ENCODE results near the gene DDB1. TPM values are rescaled to one million over a fixed set of nuclear protein-coding genes. Genes with fewer than 3 reads are reported as not detected.

The DDB1 gene
- total RNA-seq, 1 experiment from 2014 or later = 284 TPM

- DNase-seq = no peak
- intact Hi-C loops (cut with micrococcal nuclease; ENCODE audit: unreplicated experiment) = no loop called here
- Mint-ChIP-seq H3K4me1 (ENCODE audit: low read depth, unreplicated experiment) (no peaks in the 10 kb centered on the region), H3K9me3 (ENCODE audit: unreplicated experiment) (no peaks in the 10 kb centered on the region), H3K36me3 (ENCODE audit: insufficient read depth, unreplicated experiment) (peaks cover 48% of the 10 kb centered on the region), H3K27me3 (ENCODE audit: insufficient read depth, unreplicated experiment) (no peaks in the 10 kb centered on the region), H3K4me3 (ENCODE audit: unreplicated experiment) (no peak overlapping the region), H3K27ac (ENCODE audit: unreplicated experiment) (no peak overlapping the region)
- no peak for TF ChIP-seq CTCF (IDR thresholded peaks at IDR 0.05; ENCODE audit: insufficient read depth in 1 of 2, low read depth in 1 of 2, low read length in 1 of 2, severe bottlenecking in 1 of 2, unreplicated experiment in 1 of 2)
- Histone ChIP-seq H3K9me3 (peaks cover 8% of the 10 kb centered on the region), H3K27me3 (replicated peaks; ENCODE audit: control insufficient read depth, insufficient read depth, low read length) (no peaks in the 10 kb centered on the region), H3K4me1 (peaks cover 12% of the 10 kb centered on the region), H3K36me3 (ENCODE audit: control insufficient read depth, insufficient read depth, low read length) (no peaks in the 10 kb centered on the region), H3K4me3 (ENCODE audit: low read depth, low read length) (no peak overlapping the region)
- BruUV-seq (replicated peaks) = no TSS peak
- POLR2A ChIA-PET = interaction anchor here (0.9 kb wide), 1 partner anchor 12 kb away, joined by 7 read pairs; no protein-coding TSS in a partner anchor
- CTCF ChIA-PET = no interaction called here
These were observed 39.9 kb upstream of the DDB1 start for GRCh38 chr11:61372659-61373420.

- no peak for DNase-seq
- H3K36me3 ChIP-seq (ENCODE audit: control insufficient read depth, insufficient read depth, low read length) = peaks cover 3% of the 10 kb centered on the region; the same call in 1 of the 2 replicates
- no TSS peak for BruUV-seq (replicated peaks)
- ChIA-PET CTCF (interaction anchor here (1.0 kb wide), 1 partner anchor 15 kb away, joined by 3 read pairs; no protein-coding TSS in a partner anchor), POLR2A (no interaction called here)
- H3K9me3 ChIP-seq = peaks cover 6% of the 10 kb centered on the region
- H3K4me1 ChIP-seq = no peaks in the 10 kb centered on the region
- TF ChIP-seq CTCF (IDR thresholded peaks at IDR 0.05; ENCODE audit: insufficient read depth in 1 of 2, low read depth in 1 of 2, low read length in 1 of 2, severe bottlenecking in 1 of 2, unreplicated experiment in 1 of 2) = no peak
- intact Hi-C loops (cut with micrococcal nuclease; ENCODE audit: unreplicated experiment) = no loop called here
- Mint-ChIP-seq H3K27me3 (ENCODE audit: insufficient read depth, unreplicated experiment) (no peaks in the 10 kb centered on the region), H3K4me3 (ENCODE audit: unreplicated experiment) (no peak overlapping the region), H3K9me3 (ENCODE audit: unreplicated experiment) (no peaks in the 10 kb centered on the region), H3K27ac (ENCODE audit: unreplicated experiment) (no peak overlapping the region), H3K36me3 (ENCODE audit: insufficient read depth, unreplicated experiment) (peaks cover 72% of the 10 kb centered on the region), H3K4me1 (ENCODE audit: low read depth, unreplicated experiment) (no peaks in the 10 kb centered on the region)
- H3K4me3 ChIP-seq (ENCODE audit: low read depth, low read length) = no peak overlapping the region
- H3K27me3 ChIP-seq (replicated peaks; ENCODE audit: control insufficient read depth, insufficient read depth, low read length) = no peaks in the 10 kb centered on the region
These were observed 37.6 kb upstream of the DDB1 start for GRCh38 chr11:61370349-61371005.

- Mint-ChIP-seq H3K4me3 (ENCODE audit: unreplicated experiment) (no peak overlapping the region), H3K4me1 (ENCODE audit: low read depth, unreplicated experiment) (no peaks in the 10 kb centered on the region), H3K27ac (ENCODE audit: unreplicated experiment) (no peak overlapping the region), H3K9me3 (ENCODE audit: unreplicated experiment) (no peaks in the 10 kb centered on the region), H3K36me3 (ENCODE audit: insufficient read depth, unreplicated experiment) (peaks cover 80% of the 10 kb centered on the region), H3K27me3 (ENCODE audit: insufficient read depth, unreplicated experiment) (no peaks in the 10 kb centered on the region)
- no TSS peak for BruUV-seq (replicated peaks)
- Histone ChIP-seq H3K4me3 (ENCODE audit: low read depth, low read length) (no peak overlapping the region), H3K4me1 (no peaks in the 10 kb centered on the region), H3K36me3 (ENCODE audit: control insufficient read depth, insufficient read depth, low read length) (peaks cover 3% of the 10 kb centered on the region; the same call in 1 of the 2 replicates), H3K27me3 (replicated peaks; ENCODE audit: control insufficient read depth, insufficient read depth, low read length) (no peaks in the 10 kb centered on the region), H3K9me3 (peaks cover 6% of the 10 kb centered on the region)
- TF ChIP-seq CTCF (IDR thresholded peaks at IDR 0.05; ENCODE audit: insufficient read depth in 1 of 2, low read depth in 1 of 2, low read length in 1 of 2, severe bottlenecking in 1 of 2, unreplicated experiment in 1 of 2) = no peak
- POLR2A ChIA-PET = no interaction called here
- intact Hi-C loops (cut with micrococcal nuclease; ENCODE audit: unreplicated experiment) = no loop called here
- CTCF ChIA-PET = interaction anchor here (1.0 to 1.1 kb wide), 3 partner anchors 16 to 34 kb away, joined by 3 to 5 read pairs (median 3); no protein-coding TSS in a partner anchor
- DNase-seq = no peak
These were observed 36.8 kb upstream of the DDB1 start for GRCh38 chr11:61369372-61370348.

Measured in Caco-2 (cell line).